HepG2 (cell line): ENCODE measurements around the gene PKM. TPM values are rescaled to one million over a fixed set of nuclear protein-coding genes. Genes with fewer than 3 reads are reported as not detected.

Experiments used
- DRAP1 ChIP-seq: IDR thresholded peaks from 2 replicates; pipeline ENCODE4 v1.6.1; 2016; ENCODE audit warnings: missing genetic modification reagents, missing compliant biosample characterization
- EP300 ChIP-seq, 3 experiments: sonication (generic) in 1 of 3; formaldehyde crosslinking in 1 of 3; IDR thresholded peaks; 2 replicates each; pipeline versions ENCODE4 v1.5.1 to v1.6.1; 2011 to 2020; ENCODE audit warnings: low read depth in 2 of 3, low read length in 2 of 3, borderline replicate concordance in 1 of 3, improper control_type of control experiment in 1 of 3, mild to moderate bottlenecking in 1 of 3, missing genetic modification reagents in 1 of 3, moderate library complexity in 1 of 3
- HDAC2 ChIP-seq: sonication (generic); formaldehyde crosslinking; IDR thresholded peaks from 2 replicates; pipeline ENCODE4 v1.4.0; 2020; ENCODE audit warnings: missing genetic modification reagents
- HIVEP1 ChIP-seq: sonication (generic); formaldehyde crosslinking; IDR thresholded peaks from 2 replicates; pipeline ENCODE4 v1.4.0; 2020; ENCODE audit warnings: mild to moderate bottlenecking, missing genetic modification reagents
- HOXD1 ChIP-seq: sonication (generic); formaldehyde crosslinking; IDR thresholded peaks from 2 replicates; pipeline ENCODE4 v1.5.0; 2020; ENCODE audit warnings: missing genetic modification reagents
- KDM3A ChIP-seq: IDR thresholded peaks from 2 replicates; pipeline ENCODE4 v1.6.1; 2018; ENCODE audit warnings: low read depth, missing compliant biosample characterization
- MED1 ChIP-seq: sonication (generic); formaldehyde crosslinking; IDR thresholded peaks from 2 replicates; pipeline ENCODE4 v1.4.0; 2020; ENCODE audit warnings: missing genetic modification reagents
- NCOA2 ChIP-seq: sonication (generic); formaldehyde crosslinking; IDR thresholded peaks from 2 replicates; pipeline ENCODE4 v1.8.0; 2022; ENCODE audit warnings: inconsistent platforms
- RARA ChIP-seq: IDR thresholded peaks from 2 replicates; pipeline ENCODE4 v1.6.1; 2016; ENCODE audit warnings: missing genetic modification reagents, missing compliant biosample characterization
- SIX1 ChIP-seq: sonication (generic); formaldehyde crosslinking; IDR thresholded peaks from 2 replicates; pipeline ENCODE4 v1.4.0; 2020; ENCODE audit warnings: missing genetic modification reagents, borderline replicate concordance
- SIX4 ChIP-seq: sonication (generic); formaldehyde crosslinking; IDR thresholded peaks from 2 replicates; pipeline ENCODE4 v1.4.0; 2020; ENCODE audit warnings: missing genetic modification reagents
- SMARCC2 ChIP-seq: fragments of 450-650 bp; IDR thresholded peaks from 2 replicates; pipeline ENCODE4 v1.6.1; 2017; ENCODE audit warnings: antibody characterized with exemption, mild to moderate bottlenecking
- UBTF ChIP-seq: sonication (generic); formaldehyde crosslinking; IDR thresholded peaks from 2 replicates; pipeline ENCODE4 v1.4.0; 2020; ENCODE audit warnings: mild to moderate bottlenecking, missing genetic modification reagents
- ZBTB33 ChIP-seq: sonication (generic); formaldehyde crosslinking; IDR thresholded peaks from 2 replicates; pipeline ENCODE4 v1.4.0; 2020; ENCODE audit warnings: missing genetic modification reagents
- ZKSCAN8 ChIP-seq: IDR thresholded peaks from 2 replicates; pipeline ENCODE4 v1.6.1; 2016; ENCODE audit warnings: borderline replicate concordance, missing genetic modification reagents, missing compliant biosample characterization
- ZMYM3 ChIP-seq: sonication (generic); formaldehyde crosslinking; IDR thresholded peaks from 2 replicates; pipeline ENCODE4 v1.5.1; 2020; ENCODE audit warnings: mild to moderate bottlenecking, missing genetic modification reagents
- ZNF264 ChIP-seq: sonication (generic); formaldehyde crosslinking; IDR thresholded peaks from 2 replicates; pipeline ENCODE4 v1.4.0; 2020; ENCODE audit warnings: missing genetic modification reagents
- ZNF280D ChIP-seq: sonication (generic); formaldehyde crosslinking; IDR thresholded peaks from 2 replicates; pipeline ENCODE4 v1.5.1; 2020; ENCODE audit warnings: mild to moderate bottlenecking, missing genetic modification reagents
- ZNF331 ChIP-seq: sonication (generic); formaldehyde crosslinking; IDR thresholded peaks from 2 replicates; pipeline ENCODE4 v1.4.0; 2020; ENCODE audit warnings: missing genetic modification reagents
- ZNF414 ChIP-seq: sonication (generic); formaldehyde crosslinking; IDR thresholded peaks from 2 replicates; pipeline ENCODE4 v1.5.0; 2020; ENCODE audit warnings: missing genetic modification reagents
- ZNF607 ChIP-seq: sonication (generic); formaldehyde crosslinking; IDR thresholded peaks from 2 replicates; pipeline ENCODE4 v1.5.1; 2020; ENCODE audit warnings: missing genetic modification reagents, mild to moderate bottlenecking, borderline replicate concordance
- ZNF644 ChIP-seq: IDR thresholded peaks from 2 replicates; pipeline ENCODE4 v1.6.1; 2016; ENCODE audit warnings: low read depth
- polyA plus RNA-seq, 8 experiments: library from polyadenylated mRNA; depleted of rRNA in 3 of 8; stranded (reverse) in 7 of 8; unstranded in 1 of 8; fragments of >200 nt; fragmentation: Illumina TruSeq in 4 of 8; extraction: Trizol in 4 of 8; gene quantifications; 2 replicates each; pipeline versions ENCODE4 v1.2.1 to v1.2.3, GENCODE V29; 2011 to 2016; ENCODE audit warnings: low read depth in 4 of 8, missing spikeins in 1 of 8, mixed read lengths in 1 of 8; ENCODE audit not compliant: insufficient read depth in 1 of 8
- total RNA-seq, 5 experiments: library from RNA; depleted of rRNA; stranded (reverse); fragments of >200 nt; fragmentation: Illumina TruSeq; extraction: Trizol; gene quantifications; 2 replicates each; pipeline ENCODE4 v1.2.3, GENCODE V29; 2016; ENCODE audit warnings: low read depth in 1 of 5

Gene PKM
- total and polyA plus RNA-seq, 2 of the 13 experiments (the other 11 are each of a cell fraction or from before 2014, with no cell fraction given) = 488 to 780 TPM

GRCh38 chr15:72182673-72183072, 48.3 kb downstream of the PKM start (continued):
- peak; percentile 83 to 96 for TF ChIP-seq EP300 (IDR thresholded peaks at IDR 0.05; ENCODE audit: low read depth in 2 of 2, low read length in 2 of 2)
- TF ChIP-seq EP300 (CRISPR knock-in tag; IDR thresholded peaks at IDR 0.05; ENCODE audit: borderline replicate concordance) = no peak; the same call in 1 of the 2 replicates
- peak; percentile 89 for TF ChIP-seq ZNF644 (CRISPR knock-in tag)
- TF ChIP-seq ZNF331 = peak; percentile 94
- TF ChIP-seq ZBTB33 (CRISPR knock-in tag) = peak; percentile 60; the same call in 1 of the 2 replicates
- 0 out of 2 replicates have a peak, but pooled peaks have one; percentile 35 for TF ChIP-seq UBTF (CRISPR knock-in tag)
- TF ChIP-seq HOXD1 (CRISPR knock-in tag) = 0 out of 2 replicates have a peak, but pooled peaks have one; percentile 42
- peak; percentile 82 for TF ChIP-seq MED1 (CRISPR knock-in tag)
- no peak for TF ChIP-seq HIVEP1
- TF ChIP-seq SMARCC2 = peak; percentile 6; the same call in 1 of the 2 replicates
- peak; percentile 97 for TF ChIP-seq ZNF414 (CRISPR knock-in tag)
- TF ChIP-seq ZNF264 (CRISPR knock-in tag) = peak; percentile 87; the same call in 1 of the 2 replicates
- TF ChIP-seq RARA (CRISPR knock-in tag) = peak; percentile 78
- TF ChIP-seq SIX4 = peak; percentile 98
- no peak; the same call in 1 of the 2 replicates for TF ChIP-seq DRAP1 (CRISPR knock-in tag)
- TF ChIP-seq SIX1 = peak; percentile 100
- TF ChIP-seq NCOA2 = peak; percentile 71
- TF ChIP-seq ZNF607 = no peak
- TF ChIP-seq ZNF280D (CRISPR knock-in tag) = peak; percentile 100
- peak; percentile 92 for TF ChIP-seq KDM3A (CRISPR knock-in tag)
- peak; percentile 97 for TF ChIP-seq HDAC2
- peak; percentile 100 for TF ChIP-seq ZMYM3 (CRISPR knock-in tag)
- TF ChIP-seq ZKSCAN8 (CRISPR knock-in tag) = peak; percentile 71; the same call in 1 of the 2 replicates
